ENCODE measurements around the gene MORC3. TPM values are rescaled to one million over a fixed set of nuclear protein-coding genes. Genes with fewer than 3 reads are reported as not detected.

The MORC3 gene
- total RNA-seq, 1 donor from 2014 or later = 27.0 TPM

DNA sequence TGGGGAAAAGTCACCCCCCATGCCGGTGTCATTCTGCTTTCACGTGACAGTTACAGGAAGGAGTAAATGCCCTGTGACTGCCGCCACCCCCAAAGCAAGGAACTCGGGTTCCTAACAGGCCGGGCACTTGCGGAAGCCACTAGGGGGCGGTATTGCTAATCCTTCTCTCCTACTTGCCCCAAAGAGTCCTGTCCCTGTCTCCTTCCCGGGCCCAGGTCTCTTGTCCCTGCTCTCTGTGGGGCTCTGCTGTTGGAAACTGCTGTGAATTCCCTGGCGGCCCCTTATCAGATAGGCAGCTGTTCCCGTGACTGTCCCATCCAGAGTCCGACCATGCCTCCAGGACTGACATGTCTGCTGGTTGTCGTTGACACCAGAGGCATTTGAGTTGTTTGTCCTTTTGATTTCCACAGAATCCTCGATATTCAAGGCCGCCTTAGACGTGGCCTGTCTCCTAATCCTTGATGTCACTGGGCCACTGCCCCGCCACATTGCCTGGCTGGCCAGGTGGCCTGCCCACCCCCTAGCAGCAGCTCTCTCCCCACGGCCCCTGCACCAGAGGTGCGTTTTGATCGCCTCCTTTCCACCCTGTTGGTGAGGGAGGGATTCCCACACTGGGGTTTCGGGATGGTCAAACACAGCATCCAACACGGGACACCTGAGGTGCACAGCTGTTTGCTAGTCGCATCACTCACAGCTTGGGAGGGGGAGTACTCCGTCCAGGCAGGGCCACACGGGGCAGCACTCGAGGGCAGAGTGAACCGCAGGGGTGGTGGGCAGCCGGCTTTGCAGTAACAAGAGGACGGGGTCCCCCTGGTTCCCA lies 102.5 kb downstream of the MORC3 start:
- DNase-seq (ENCODE audit: low spot score) = no peak

DNA sequence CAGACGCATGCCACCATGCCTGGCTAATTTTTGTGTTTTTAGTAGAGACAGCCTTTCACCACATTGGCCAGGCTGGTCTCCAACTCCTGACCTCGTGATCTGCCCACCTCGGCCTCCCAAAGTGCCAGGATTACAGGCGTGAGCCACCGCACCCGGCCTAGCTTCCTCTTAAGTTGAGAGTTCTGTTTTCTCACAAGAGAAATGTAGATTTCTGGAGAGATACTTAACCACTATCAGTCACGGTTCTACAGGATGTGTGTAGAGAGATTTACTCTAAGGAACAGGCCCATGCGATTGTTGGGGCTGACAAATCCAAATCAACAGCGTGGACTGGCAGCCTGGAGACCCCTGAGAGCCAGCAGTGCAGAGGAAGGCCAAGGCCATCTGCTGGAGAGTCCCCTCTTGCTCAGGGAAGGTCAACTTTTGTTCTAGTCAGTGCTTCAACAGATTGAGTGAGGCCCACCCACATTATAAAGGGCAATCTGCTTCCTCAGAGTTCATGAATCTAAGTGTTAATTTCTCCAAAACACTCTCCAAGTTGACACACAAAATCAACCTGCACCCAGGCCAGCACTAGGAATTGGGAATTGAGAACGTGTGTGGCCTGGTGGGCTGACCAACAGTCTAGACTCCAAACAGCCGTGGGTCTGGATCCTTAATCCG lies 103.9 kb downstream of the MORC3 start:
- no peak for DNase-seq (ENCODE audit: low spot score)

- DNase-seq (ENCODE audit: low spot score) = no peak
Observed at GRCh38 chr21:36424592-36424991, 104.6 kb downstream of the MORC3 start.

DNA sequence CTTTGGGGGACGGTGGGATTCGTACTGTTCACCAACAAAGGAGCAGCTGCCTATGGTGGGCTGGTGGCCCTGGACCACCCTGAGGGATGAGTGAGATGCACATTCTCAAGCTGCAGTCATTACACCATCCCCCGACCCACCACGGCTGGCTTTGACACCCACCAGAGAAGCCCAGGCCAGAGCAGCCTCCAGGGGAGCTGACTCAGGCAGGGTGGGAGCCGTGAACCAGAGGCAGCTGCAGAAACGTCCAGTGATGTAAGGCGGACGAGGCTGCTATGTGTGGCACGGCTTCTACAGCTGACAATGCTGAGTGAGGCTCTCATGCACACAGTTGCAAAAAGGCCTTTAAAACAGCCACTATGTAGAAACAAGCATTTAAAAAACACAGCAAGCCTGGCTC lies 105.3 kb downstream of the MORC3 start:
- no peak for DNase-seq (ENCODE audit: low spot score)

Other genes starting within 250 kb of the MORC3 start
- gene CBR3, start 185.1 kb upstream of the MORC3 start, total RNA-seq = 14.9 TPM
- 19.6 TPM for gene DOP1B, start 163.4 kb upstream of the MORC3 start, total RNA-seq
- 1.2 TPM for gene CHAF1B, start 65.2 kb downstream of the MORC3 start, total RNA-seq
- not detected for gene CLDN14, start 159.9 kb downstream of the MORC3 start, total RNA-seq

Measured in mesenteric fat pad (tissue), 1 donor.